IPS-11a (cell line): ENCODE measurements around the gene ZNF165.
A peak's percentile ranks its signal among the peaks of the same experiment; 100 is the strongest.
"Not testable (repeated sequence)": the region's sequence is repeated elsewhere in the genome, so short reads cannot be mapped to it uniquely, and the experiment has no call there.

ENCODE experiments used
- H3K4me3 ChIP-seq: one replicate; pipeline ENCODE4 v1.5.1; 2013; ENCODE audit warnings: low read depth, low read length, control low read depth

The ZNF165 gene

GRCh38 chr6:28121876-28122275 lies 41.5 kb downstream of the ZNF165 start:
- H3K4me3 ChIP-seq: no peak overlapping the region

GRCh38 chr6:28122283-28122682 lies 41.9 kb downstream of the ZNF165 start:
- not testable (repeated sequence) for H3K4me3 ChIP-seq

GRCh38 chr6:28124350-28124970 lies 44.1 kb downstream of the ZNF165 start, which contains the start of gene ZSCAN16:
TSS of gene ZSCAN16 (plus strand) at chr6:28124609. CDS start at chr6:28125444, 835 bp downstream.
- H3K4me3 ChIP-seq: peak within 1 kb of the TSS; percentile 96

- H3K4me3 ChIP-seq: peak overlapping the region; percentile 96
These were observed 44.6 kb downstream of the ZNF165 start for GRCh38 chr6:28124971-28125353.

- no peak overlapping the region for H3K4me3 ChIP-seq
These were observed 45.0 kb downstream of the ZNF165 start for GRCh38 chr6:28125401-28125800.

- no peak overlapping the region for H3K4me3 ChIP-seq
These were observed 53.6 kb downstream of the ZNF165 start for GRCh38 chr6:28134015-28134414.

GRCh38 chr6:28134716-28135115 lies 54.3 kb downstream of the ZNF165 start:
- no peak overlapping the region for H3K4me3 ChIP-seq

GRCh38 chr6:28135393-28135792 lies 55.0 kb downstream of the ZNF165 start:
- H3K4me3 ChIP-seq: no peak overlapping the region

- H3K4me3 ChIP-seq: peak overlapping the region; percentile 82
These were observed 56.5 kb downstream of the ZNF165 start for GRCh38 chr6:28136585-28137504.

- peak overlapping the region; percentile 82 for H3K4me3 ChIP-seq
These were observed 57.2 kb downstream of the ZNF165 start for GRCh38 chr6:28137505-28137981.
